Tibial nerve (tissue), 4 donors: ENCODE data around the gene SUSD1. TPM values are rescaled to one million over a fixed set of nuclear protein-coding genes. Genes with fewer than 3 reads are reported as not detected.
A peak's percentile ranks its signal among the peaks of the same experiment; 100 is the strongest.

Source experiments
- DNase-seq, 2 donors: peaks; one replicate each; pipeline ENCODE4 v3.0.0-alpha.2; 2019; ENCODE audit warnings: low spot score in 2 of 2
- H3K27ac ChIP-seq, 4 donors: fragments of 200-600 bp; sonication (generic) in 3 of 4; one replicate each; pipeline ENCODE4 v1.5.1; 2017 to 2019; ENCODE audit warnings: mild to moderate bottlenecking in 1 of 4
- H3K27me3 ChIP-seq, 2 donors: fragments of 200-600 bp; sonication (generic) in 1 of 2; one replicate each; pipeline versions ENCODE4 v1.5.1 to v1.6.0; 2017 to 2019
- H3K36me3 ChIP-seq, 3 donors: fragments of 200-600 bp; sonication (generic); one replicate each; pipeline ENCODE4 v1.5.1; 2018 to 2019
- H3K4me1 ChIP-seq, 4 donors: fragments of 200-600 bp; sonication (generic) in 3 of 4; one replicate each; pipeline ENCODE4 v1.5.1; 2017 to 2019
- H3K4me3 ChIP-seq, 4 donors: fragments of 200-600 bp; sonication (generic) in 3 of 4; one replicate each; pipeline ENCODE4 v1.5.1; 2017 to 2019; ENCODE audit warnings: mild to moderate bottlenecking in 1 of 4, moderate library complexity in 1 of 4
- H3K9me3 ChIP-seq, 4 donors: fragments of 200-600 bp; sonication (generic) in 3 of 4; one replicate each; pipeline ENCODE4 v1.5.1; 2017 to 2019
- EP300 ChIP-seq, 2 donors: sonication (generic); formaldehyde crosslinking; IDR thresholded peaks; one replicate each; pipeline ENCODE4 v1.6.1; 2017; ENCODE audit warnings: antibody characterized with exemption in 2 of 2, mild to moderate bottlenecking in 1 of 2
- POLR2A ChIP-seq, 2 donors: fragments of 450-650 bp; IDR thresholded peaks; one replicate each; pipeline ENCODE4 v1.6.1; 2017; ENCODE audit warnings: antibody characterized with exemption in 2 of 2, mild to moderate bottlenecking in 2 of 2, moderate library complexity in 2 of 2
- WGBS, 2 donors: methylation state at CpG; one replicate each; pipeline ENCODE4 v1.1.5; 2018; 5-methylcytosine and 5-hydroxymethylcytosine counted together
- total RNA-seq, 4 donors: library from RNA; depleted of rRNA; stranded (reverse); fragments of >200 nt; gene quantifications; one replicate each; pipeline ENCODE4 v1.1.0, GENCODE V29; 2016
- TF ChIP-seq, protein P1 (sequence below), 5 experiments: fragments of 200-600 bp in 3 of 5; fragments of 450-650 bp in 2 of 5; sonication (generic) in 3 of 5; IDR thresholded peaks; one replicate each; pipeline ENCODE4 v1.5.1; 2016 to 2019; ENCODE audit warnings: antibody characterized with exemption in 5 of 5, mild to moderate bottlenecking in 3 of 5, moderate library complexity in 2 of 5

SUSD1 gene
- total RNA-seq, 4 donors from 2014 or later, result 6.9 to 19.8 (median 11.5) TPM

DNA sequence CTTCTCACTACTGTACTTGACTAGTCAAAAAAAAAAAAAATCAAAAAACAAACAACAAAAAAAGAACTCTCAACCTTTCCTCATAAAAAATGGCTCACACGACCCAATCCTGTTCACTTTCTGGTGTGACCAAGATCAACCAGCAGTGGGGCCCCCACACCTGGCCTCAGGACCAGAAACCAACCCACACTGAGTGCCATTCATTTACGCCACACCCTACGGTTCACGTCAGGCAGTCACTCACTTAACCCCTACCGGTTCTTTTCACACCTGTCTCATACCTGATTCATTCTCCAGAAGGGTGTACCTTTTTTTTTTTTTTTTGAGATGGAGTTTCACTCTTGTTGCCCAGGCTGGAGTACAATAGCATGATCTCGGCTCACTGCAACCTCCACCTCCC lies 5.7 kb downstream of the SUSD1 start:
- Histone ChIP-seq H3K4me3 (no peak overlapping the region), H3K27me3 (peaks cover 0 to 3% of the 10 kb centered on the region in 2 donors), H3K9me3 (no peaks in the 10 kb centered on the region), H3K4me1 (peaks cover 0 to 9% (median 7%) of the 10 kb centered on the region in 4 donors), H3K27ac (no peak overlapping the region), H3K36me3 (no peaks in the 10 kb centered on the region)
- DNase-seq, result no peak
- TF ChIP-seq EP300 (IDR thresholded peaks at IDR 0.05), result no peak
- TF ChIP-seq, protein P1, sequence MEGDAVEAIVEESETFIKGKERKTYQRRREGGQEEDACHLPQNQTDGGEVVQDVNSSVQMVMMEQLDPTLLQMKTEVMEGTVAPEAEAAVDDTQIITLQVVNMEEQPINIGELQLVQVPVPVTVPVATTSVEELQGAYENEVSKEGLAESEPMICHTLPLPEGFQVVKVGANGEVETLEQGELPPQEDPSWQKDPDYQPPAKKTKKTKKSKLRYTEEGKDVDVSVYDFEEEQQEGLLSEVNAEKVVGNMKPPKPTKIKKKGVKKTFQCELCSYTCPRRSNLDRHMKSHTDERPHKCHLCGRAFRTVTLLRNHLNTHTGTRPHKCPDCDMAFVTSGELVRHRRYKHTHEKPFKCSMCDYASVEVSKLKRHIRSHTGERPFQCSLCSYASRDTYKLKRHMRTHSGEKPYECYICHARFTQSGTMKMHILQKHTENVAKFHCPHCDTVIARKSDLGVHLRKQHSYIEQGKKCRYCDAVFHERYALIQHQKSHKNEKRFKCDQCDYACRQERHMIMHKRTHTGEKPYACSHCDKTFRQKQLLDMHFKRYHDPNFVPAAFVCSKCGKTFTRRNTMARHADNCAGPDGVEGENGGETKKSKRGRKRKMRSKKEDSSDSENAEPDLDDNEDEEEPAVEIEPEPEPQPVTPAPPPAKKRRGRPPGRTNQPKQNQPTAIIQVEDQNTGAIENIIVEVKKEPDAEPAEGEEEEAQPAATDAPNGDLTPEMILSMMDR (IDR thresholded peaks at IDR 0.05), result no peak
- TF ChIP-seq POLR2A (IDR thresholded peaks at IDR 0.05), result no peak
- 85 to 92% methylated on average over 6 of the region's 6 CpGs for WGBS, 2 donors

- Histone ChIP-seq H3K27me3 (no peaks in the 10 kb centered on the region), H3K36me3 (no peaks in the 10 kb centered on the region), H3K4me3 (no peak overlapping the region), H3K9me3 (no peaks in the 10 kb centered on the region), H3K4me1 (peaks cover 0 to 6% (median 0%) of the 10 kb centered on the region in 4 donors), H3K27ac (no peak overlapping the region)
- TF ChIP-seq EP300 (IDR thresholded peaks at IDR 0.05), result no peak
- TF ChIP-seq, protein P1 (IDR thresholded peaks at IDR 0.05), result no peak
- TF ChIP-seq POLR2A (IDR thresholded peaks at IDR 0.05), result no peak
- DNase-seq, result no peak
- 68 to 92% methylated on average over 3 of the region's 3 CpGs for WGBS, 2 donors
Measured at GRCh38 chr9:112168197-112168596, 6.9 kb downstream of the SUSD1 start.

DNA sequence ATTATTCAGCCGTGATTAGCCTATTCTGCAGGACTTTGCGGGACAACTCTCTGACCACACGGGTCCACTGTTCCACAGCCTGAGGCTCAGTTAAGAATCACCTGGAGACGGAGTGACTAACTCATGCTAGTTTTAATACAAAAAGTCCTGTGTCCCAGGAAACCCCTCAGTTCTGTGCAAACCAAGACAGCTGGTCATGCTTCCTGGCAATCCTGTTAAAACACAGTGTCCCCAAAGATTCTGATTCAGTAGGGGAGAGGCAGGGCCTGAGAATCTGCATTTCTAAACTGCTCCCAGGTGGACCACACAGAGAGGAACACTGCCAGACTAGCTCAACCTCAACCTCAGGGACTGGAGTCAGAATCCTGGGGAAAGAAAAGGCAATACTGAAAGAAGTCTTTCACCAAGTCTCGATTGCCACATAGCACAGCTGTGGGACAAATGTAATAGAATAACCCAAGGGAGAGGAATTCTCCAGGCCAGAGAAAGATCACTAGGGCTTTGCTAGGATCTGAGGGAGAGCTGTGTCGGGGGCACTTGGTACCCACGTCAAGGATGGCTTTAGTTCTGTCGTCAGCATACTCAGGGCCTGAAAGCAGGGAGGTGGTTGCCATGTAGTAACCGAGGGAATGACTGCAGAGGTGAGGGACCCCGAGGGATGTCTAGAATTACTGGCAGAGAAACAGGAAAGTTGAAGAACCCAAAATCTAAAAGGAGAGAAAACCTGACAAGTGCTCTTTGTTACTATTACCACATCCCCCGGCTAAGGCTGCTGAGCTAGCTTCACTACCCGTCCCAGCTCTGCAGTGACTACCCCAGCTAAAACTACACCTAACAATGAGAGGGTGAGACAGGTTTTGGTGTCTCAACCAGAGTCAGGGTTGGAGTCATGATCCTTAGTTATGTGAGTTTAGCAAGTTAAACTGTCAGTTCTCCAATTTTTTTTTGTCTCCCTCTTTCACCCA lies 8.6 kb downstream of the SUSD1 start:
- TF ChIP-seq, protein P1 (IDR thresholded peaks at IDR 0.05), result peak in 1 of 5 experiments; percentile 16
- TF ChIP-seq EP300 (IDR thresholded peaks at IDR 0.05), result peak in 1 of 2 donors; percentile 62
- TF ChIP-seq POLR2A (IDR thresholded peaks at IDR 0.05), result no peak
- Histone ChIP-seq H3K9me3 (no peaks in the 10 kb centered on the region), H3K4me1 (peaks cover 0 to 6% (median 0%) of the 10 kb centered on the region in 4 donors), H3K4me3 (no peak overlapping the region), H3K27ac (no peak overlapping the region), H3K27me3 (no peaks in the 10 kb centered on the region), H3K36me3 (no peaks in the 10 kb centered on the region)
- 45 to 48% methylated on average over 12 of the region's 12 CpGs for WGBS, 2 donors
- DNase-seq, result peak; percentile 46 to 63

- TF ChIP-seq, protein P1 (IDR thresholded peaks at IDR 0.05), result no peak
- TF ChIP-seq POLR2A (IDR thresholded peaks at IDR 0.05), result no peak
- TF ChIP-seq EP300 (IDR thresholded peaks at IDR 0.05), result no peak
- Histone ChIP-seq H3K9me3 (no peaks in the 10 kb centered on the region), H3K27me3 (no peaks in the 10 kb centered on the region), H3K27ac (no peak overlapping the region), H3K36me3 (no peaks in the 10 kb centered on the region), H3K4me1 (peaks cover 0 to 17% (median 1%) of the 10 kb centered on the region in 4 donors), H3K4me3 (no peak overlapping the region)
- DNase-seq, result no peak
- WGBS, 2 donors, result 79 to 81% methylated on average over 5 of the region's 5 CpGs
Measured at GRCh38 chr9:112162621-112163413, 12.3 kb downstream of the SUSD1 start.
